GM21723 (cell line): Measurements from ENCODE around the gene INPP4A.
"Not testable (repeated sequence)": the region's sequence is repeated elsewhere in the genome, so short reads cannot be mapped to it uniquely, and the experiment has no call there.

Source experiments
- ATAC-seq: cut with Tn5 transposase; IDR thresholded peaks from one replicate; pipeline ENCODE4 v1.9.1; 2021; ENCODE audit warnings: mild to moderate bottlenecking, moderate library complexity; ENCODE audit not compliant: unreplicated experiment

The INPP4A gene

GRCh38 chr2:98444436-98445176 lies at the start of gene INPP4A:
Gene INPP4A, plus strand, starts transcription at chr2:98444858. Its CDS starts 75,191 bp downstream, at chr2:98520049.
- ATAC-seq = peak; percentile 80

- ATAC-seq = no peak
These were observed 48.7 kb upstream of the INPP4A start for GRCh38 chr2:98395977-98396376.

- ATAC-seq = no peak
These were observed 47.8 kb upstream of the INPP4A start for GRCh38 chr2:98396745-98397355.

- ATAC-seq = no peak
These were observed 45.5 kb upstream of the INPP4A start for GRCh38 chr2:98399140-98399539.

GRCh38 chr2:98403878-98404277 lies 40.8 kb upstream of the INPP4A start:
- ATAC-seq = no peak

- ATAC-seq = no peak
These were observed 40.0 kb upstream of the INPP4A start for GRCh38 chr2:98404556-98405250.

- no peak for ATAC-seq
These were observed 39.4 kb upstream of the INPP4A start for GRCh38 chr2:98405301-98405700.

- ATAC-seq = no peak
These were observed 36.5 kb upstream of the INPP4A start for GRCh38 chr2:98408155-98408554.

GRCh38 chr2:98412751-98413458 lies 31.8 kb upstream of the INPP4A start:
- ATAC-seq = peak; percentile 78

GRCh38 chr2:98414246-98414645 lies 30.4 kb upstream of the INPP4A start:
- not testable (repeated sequence) for ATAC-seq

GRCh38 chr2:98415719-98416248 lies 28.9 kb upstream of the INPP4A start:
- ATAC-seq = not testable (repeated sequence)

GRCh38 chr2:98416383-98417159 lies 28.1 kb upstream of the INPP4A start:
- ATAC-seq = no peak

- ATAC-seq = no peak
These were observed 25.1 kb upstream of the INPP4A start for GRCh38 chr2:98419544-98419943.

- ATAC-seq = no peak
These were observed 24.5 kb upstream of the INPP4A start for GRCh38 chr2:98419977-98420725.

GRCh38 chr2:98422449-98422848 lies 22.2 kb upstream of the INPP4A start:
- no peak for ATAC-seq

- no peak for ATAC-seq
These were observed 17.9 kb upstream of the INPP4A start for GRCh38 chr2:98426771-98427170.

GRCh38 chr2:98432145-98432544 lies 12.5 kb upstream of the INPP4A start:
- ATAC-seq = no peak

- ATAC-seq = no peak
These were observed 11.2 kb upstream of the INPP4A start for GRCh38 chr2:98433363-98433964.

GRCh38 chr2:98434492-98434891 lies 10.2 kb upstream of the INPP4A start:
- no peak for ATAC-seq
